ENCODE data around the gene CES3. TPM values are rescaled to one million over a fixed set of nuclear protein-coding genes. Genes with fewer than 3 reads are reported as not detected.

CES3 gene
- polyA plus RNA-seq, 1 donor from 2014 or later = 1.8 TPM

DNA sequence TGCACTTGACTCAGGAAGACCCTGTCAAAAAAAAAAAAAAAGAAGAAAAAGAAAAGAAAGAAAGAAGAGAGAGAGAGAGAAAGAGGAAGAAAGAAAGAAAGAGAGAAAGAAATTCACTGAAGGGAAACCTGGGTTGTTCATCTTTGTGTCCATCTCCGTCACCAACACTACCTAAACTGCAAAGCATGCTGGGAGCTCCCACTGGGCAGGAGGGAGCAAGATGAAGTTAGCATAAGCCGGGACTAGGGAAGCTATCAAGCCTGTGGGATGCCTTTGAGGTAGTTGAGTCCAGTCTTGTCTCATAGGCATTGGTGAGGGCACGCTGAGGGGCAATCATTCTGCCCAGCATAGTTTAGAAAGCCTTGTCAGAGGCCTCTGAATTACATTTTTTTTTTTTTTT, 60.3 kb downstream of the CES3 start:
- H3K9me3 ChIP-seq (ENCODE audit: low read length) = no peaks in the 10 kb centered on the region
- no peak overlapping the region for H3K9ac ChIP-seq (ENCODE audit: low read length)
- H3K9me2 ChIP-seq (ENCODE audit: insufficient read depth, low read length) = no peaks in the 10 kb centered on the region
- H4K20me1 ChIP-seq (ENCODE audit: insufficient read depth) = no peaks in the 10 kb centered on the region
- no peak overlapping the region for H2AFZ ChIP-seq (ENCODE audit: low read depth, low read length)
- no peak overlapping the region for H3K27ac ChIP-seq (ENCODE audit: low read length)
- H3K4me2 ChIP-seq (ENCODE audit: low read length) = no peak overlapping the region
- H3K27me3 ChIP-seq (ENCODE audit: insufficient read depth, low read depth, low read length) = no peaks in the 10 kb centered on the region
- H3F3A ChIP-seq (ENCODE audit: insufficient read depth, low read length, poor library complexity, severe bottlenecking) = no peaks in the 10 kb centered on the region
- no peak overlapping the region for H3K4me3 ChIP-seq (ENCODE audit: low read length)
- no peak for TF ChIP-seq TAF1 (IDR thresholded peaks at IDR 0.05; ENCODE audit: low read depth)
- no peak for TF ChIP-seq EP300 (conservative IDR thresholded peaks at IDR 0.05; ENCODE audit: poor library complexity, severe bottlenecking)
- TF ChIP-seq RAD21 (conservative IDR thresholded peaks at IDR 0.05) = no peak
- no peak for TF ChIP-seq POLR2AphosphoS5 (IDR thresholded peaks at IDR 0.05)
- TF ChIP-seq EZH2 (IDR thresholded peaks at IDR 0.05; ENCODE audit: borderline replicate concordance, insufficient read depth, low read length, poor library complexity, severe bottlenecking) = no peak
- TF ChIP-seq, protein P1, sequence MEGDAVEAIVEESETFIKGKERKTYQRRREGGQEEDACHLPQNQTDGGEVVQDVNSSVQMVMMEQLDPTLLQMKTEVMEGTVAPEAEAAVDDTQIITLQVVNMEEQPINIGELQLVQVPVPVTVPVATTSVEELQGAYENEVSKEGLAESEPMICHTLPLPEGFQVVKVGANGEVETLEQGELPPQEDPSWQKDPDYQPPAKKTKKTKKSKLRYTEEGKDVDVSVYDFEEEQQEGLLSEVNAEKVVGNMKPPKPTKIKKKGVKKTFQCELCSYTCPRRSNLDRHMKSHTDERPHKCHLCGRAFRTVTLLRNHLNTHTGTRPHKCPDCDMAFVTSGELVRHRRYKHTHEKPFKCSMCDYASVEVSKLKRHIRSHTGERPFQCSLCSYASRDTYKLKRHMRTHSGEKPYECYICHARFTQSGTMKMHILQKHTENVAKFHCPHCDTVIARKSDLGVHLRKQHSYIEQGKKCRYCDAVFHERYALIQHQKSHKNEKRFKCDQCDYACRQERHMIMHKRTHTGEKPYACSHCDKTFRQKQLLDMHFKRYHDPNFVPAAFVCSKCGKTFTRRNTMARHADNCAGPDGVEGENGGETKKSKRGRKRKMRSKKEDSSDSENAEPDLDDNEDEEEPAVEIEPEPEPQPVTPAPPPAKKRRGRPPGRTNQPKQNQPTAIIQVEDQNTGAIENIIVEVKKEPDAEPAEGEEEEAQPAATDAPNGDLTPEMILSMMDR (IDR thresholded peaks at IDR 0.05; ENCODE audit: poor library complexity, severe bottlenecking) = no peak
- TF ChIP-seq, protein P2, sequence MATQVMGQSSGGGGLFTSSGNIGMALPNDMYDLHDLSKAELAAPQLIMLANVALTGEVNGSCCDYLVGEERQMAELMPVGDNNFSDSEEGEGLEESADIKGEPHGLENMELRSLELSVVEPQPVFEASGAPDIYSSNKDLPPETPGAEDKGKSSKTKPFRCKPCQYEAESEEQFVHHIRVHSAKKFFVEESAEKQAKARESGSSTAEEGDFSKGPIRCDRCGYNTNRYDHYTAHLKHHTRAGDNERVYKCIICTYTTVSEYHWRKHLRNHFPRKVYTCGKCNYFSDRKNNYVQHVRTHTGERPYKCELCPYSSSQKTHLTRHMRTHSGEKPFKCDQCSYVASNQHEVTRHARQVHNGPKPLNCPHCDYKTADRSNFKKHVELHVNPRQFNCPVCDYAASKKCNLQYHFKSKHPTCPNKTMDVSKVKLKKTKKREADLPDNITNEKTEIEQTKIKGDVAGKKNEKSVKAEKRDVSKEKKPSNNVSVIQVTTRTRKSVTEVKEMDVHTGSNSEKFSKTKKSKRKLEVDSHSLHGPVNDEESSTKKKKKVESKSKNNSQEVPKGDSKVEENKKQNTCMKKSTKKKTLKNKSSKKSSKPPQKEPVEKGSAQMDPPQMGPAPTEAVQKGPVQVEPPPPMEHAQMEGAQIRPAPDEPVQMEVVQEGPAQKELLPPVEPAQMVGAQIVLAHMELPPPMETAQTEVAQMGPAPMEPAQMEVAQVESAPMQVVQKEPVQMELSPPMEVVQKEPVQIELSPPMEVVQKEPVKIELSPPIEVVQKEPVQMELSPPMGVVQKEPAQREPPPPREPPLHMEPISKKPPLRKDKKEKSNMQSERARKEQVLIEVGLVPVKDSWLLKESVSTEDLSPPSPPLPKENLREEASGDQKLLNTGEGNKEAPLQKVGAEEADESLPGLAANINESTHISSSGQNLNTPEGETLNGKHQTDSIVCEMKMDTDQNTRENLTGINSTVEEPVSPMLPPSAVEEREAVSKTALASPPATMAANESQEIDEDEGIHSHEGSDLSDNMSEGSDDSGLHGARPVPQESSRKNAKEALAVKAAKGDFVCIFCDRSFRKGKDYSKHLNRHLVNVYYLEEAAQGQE (IDR thresholded peaks at IDR 0.05; ENCODE audit: borderline replicate concordance) = no peak
- no peak for TF ChIP-seq SMC3 (conservative IDR thresholded peaks at IDR 0.05; ENCODE audit: poor library complexity)
- no peak for TF ChIP-seq MXI1 (conservative IDR thresholded peaks at IDR 0.05; ENCODE audit: poor library complexity, severe bottlenecking)
- H3K36me3 ChIP-seq (ENCODE audit: insufficient read depth, low read length) = no peaks in the 10 kb centered on the region
- H3K79me2 ChIP-seq (replicated peaks; ENCODE audit: insufficient read depth, low read length) = no peaks in the 10 kb centered on the region

DNA sequence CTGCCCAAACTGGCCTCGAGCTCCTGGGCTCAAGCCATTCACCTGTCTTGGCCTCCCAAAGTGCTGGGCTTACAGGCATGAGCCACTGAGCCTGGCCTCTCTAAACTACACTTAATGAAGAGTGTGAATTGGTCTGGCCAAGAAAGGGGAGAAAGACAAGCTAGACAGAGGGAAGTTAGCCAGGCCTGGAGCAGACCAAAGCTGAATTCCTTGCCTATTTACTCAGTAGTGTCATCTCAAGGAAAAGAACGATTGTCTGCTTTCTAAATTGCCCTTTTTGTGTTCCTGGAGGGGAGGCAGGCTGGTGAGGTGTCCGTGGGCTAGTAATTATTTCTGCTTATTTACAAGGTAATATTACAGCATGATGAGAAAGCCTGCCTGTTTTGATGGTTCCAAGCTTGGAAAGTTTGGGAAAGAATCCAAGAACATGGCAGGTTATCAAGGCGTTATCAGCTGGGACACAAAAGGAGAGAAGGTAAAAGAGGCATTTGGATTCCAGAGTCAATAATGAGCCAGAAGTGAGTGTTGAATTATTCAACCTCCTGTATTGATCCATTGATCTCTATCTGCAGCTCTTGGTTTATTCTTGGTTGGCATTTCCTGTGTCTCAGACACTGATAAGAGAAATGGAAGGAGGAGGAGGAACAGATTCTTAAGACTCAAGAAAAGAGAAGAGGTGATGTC, 61.6 kb downstream of the CES3 start:
- H3K9ac ChIP-seq (ENCODE audit: low read length) = no peak overlapping the region
- H3K9me2 ChIP-seq (ENCODE audit: insufficient read depth, low read length) = no peaks in the 10 kb centered on the region
- no peak overlapping the region for H3K4me2 ChIP-seq (ENCODE audit: low read length)

More for the DNA sequence above, 61.6 kb downstream of the CES3 start:
- Histone ChIP-seq H3K4me3 (ENCODE audit: low read length) (no peak overlapping the region), H3K27me3 (ENCODE audit: insufficient read depth, low read depth, low read length) (no peaks in the 10 kb centered on the region), H3F3A (ENCODE audit: insufficient read depth, low read length, poor library complexity, severe bottlenecking) (no peaks in the 10 kb centered on the region), H3K9me3 (ENCODE audit: low read length) (no peaks in the 10 kb centered on the region), H4K20me1 (ENCODE audit: insufficient read depth) (no peaks in the 10 kb centered on the region), H3K36me3 (ENCODE audit: insufficient read depth, low read length) (no peaks in the 10 kb centered on the region), H3K79me2 (replicated peaks; ENCODE audit: insufficient read depth, low read length) (no peaks in the 10 kb centered on the region), H3K27ac (ENCODE audit: low read length) (no peak overlapping the region), H2AFZ (ENCODE audit: low read depth, low read length) (no peak overlapping the region)
- TF ChIP-seq MXI1 (conservative IDR thresholded peaks at IDR 0.05; ENCODE audit: poor library complexity, severe bottlenecking) (no peak), EZH2 (IDR thresholded peaks at IDR 0.05; ENCODE audit: borderline replicate concordance, insufficient read depth, low read length, poor library complexity, severe bottlenecking) (no peak)
- TF ChIP-seq, protein P2 (IDR thresholded peaks at IDR 0.05; ENCODE audit: borderline replicate concordance) = no peak
